ENCODE results near the gene ZC3H4. TPM values are rescaled to one million over a fixed set of nuclear protein-coding genes. Genes with fewer than 3 reads are reported as not detected.

Gene ZC3H4
- total RNA-seq, 1 donor from 2014 or later = 22.1 TPM

- H3K36me3 ChIP-seq = peaks cover 84% of the 10 kb centered on the region
- no peak for TF ChIP-seq CTCF (IDR thresholded peaks at IDR 0.05; ENCODE audit: borderline replicate concordance)
- H3K4me3 ChIP-seq = no peak overlapping the region
- no peaks in the 10 kb centered on the region for H3K4me1 ChIP-seq
- no peaks in the 10 kb centered on the region for H3K9me3 ChIP-seq (replicated peaks)
- no peak overlapping the region for H3K27ac ChIP-seq (replicated peaks)
- H3K27me3 ChIP-seq (ENCODE audit: low read depth) = no peaks in the 10 kb centered on the region
- no peak for DNase-seq
- intact Hi-C loops (cut with micrococcal nuclease) = no loop called here
These were observed 44.6 kb downstream of the ZC3H4 start for GRCh38 chr19:47068876-47069406.

GRCh38 chr19:47068246-47068645 lies 45.3 kb downstream of the ZC3H4 start:
- no peaks in the 10 kb centered on the region for H3K4me1 ChIP-seq
- H3K36me3 ChIP-seq = peaks cover 83% of the 10 kb centered on the region
- intact Hi-C loops (cut with micrococcal nuclease) = no loop called here
- TF ChIP-seq CTCF (IDR thresholded peaks at IDR 0.05; ENCODE audit: borderline replicate concordance) = no peak
- H3K9me3 ChIP-seq (replicated peaks) = no peaks in the 10 kb centered on the region
- no peak overlapping the region for H3K4me3 ChIP-seq
- H3K27me3 ChIP-seq (ENCODE audit: low read depth) = no peaks in the 10 kb centered on the region
- H3K27ac ChIP-seq (replicated peaks) = no peak overlapping the region
- DNase-seq = no peak

- Histone ChIP-seq H3K4me1 (no peaks in the 10 kb centered on the region), H3K27ac (replicated peaks) (no peak overlapping the region), H3K4me3 (no peak overlapping the region), H3K36me3 (peaks cover 74% of the 10 kb centered on the region), H3K27me3 (ENCODE audit: low read depth) (no peaks in the 10 kb centered on the region), H3K9me3 (replicated peaks) (no peaks in the 10 kb centered on the region)
- intact Hi-C loops (cut with micrococcal nuclease) = no loop called here
- no peak for TF ChIP-seq CTCF (IDR thresholded peaks at IDR 0.05; ENCODE audit: borderline replicate concordance)
- no peak for DNase-seq
These were observed 46.2 kb downstream of the ZC3H4 start for GRCh38 chr19:47067215-47067847.

- no peaks in the 10 kb centered on the region for H3K9me3 ChIP-seq (replicated peaks)
- H3K4me3 ChIP-seq = no peak overlapping the region
- H3K36me3 ChIP-seq = peaks cover 66% of the 10 kb centered on the region
- H3K4me1 ChIP-seq = no peaks in the 10 kb centered on the region
- no peaks in the 10 kb centered on the region for H3K27me3 ChIP-seq (ENCODE audit: low read depth)
- intact Hi-C loops (cut with micrococcal nuclease) = no loop called here
- no peak for TF ChIP-seq CTCF (IDR thresholded peaks at IDR 0.05; ENCODE audit: borderline replicate concordance)
- no peak for DNase-seq
- H3K27ac ChIP-seq (replicated peaks) = no peak overlapping the region
These were observed 47.0 kb downstream of the ZC3H4 start for GRCh38 chr19:47066376-47067214.

- Histone ChIP-seq H3K36me3 (peaks cover 53% of the 10 kb centered on the region), H3K9me3 (replicated peaks) (no peaks in the 10 kb centered on the region), H3K27ac (replicated peaks) (no peak overlapping the region), H3K27me3 (ENCODE audit: low read depth) (no peaks in the 10 kb centered on the region), H3K4me3 (no peak overlapping the region), H3K4me1 (no peaks in the 10 kb centered on the region)
- no peak for TF ChIP-seq CTCF (IDR thresholded peaks at IDR 0.05; ENCODE audit: borderline replicate concordance)
- no peak for DNase-seq
- intact Hi-C loops (cut with micrococcal nuclease) = no loop called here
These were observed 48.3 kb downstream of the ZC3H4 start for GRCh38 chr19:47065242-47065641.

Data from left ventricle myocardium inferior (tissue), 1 donor.